Renal cortical epithelial cell (primary cell): ENCODE data around the gene ANGPT4. TPM values are rescaled to one million over a fixed set of nuclear protein-coding genes. Genes with fewer than 3 reads are reported as not detected.
"Not testable (repeated sequence)": the region's sequence is repeated elsewhere in the genome, so short reads cannot be mapped to it uniquely, and the experiment has no call there.

Experiments used
- DNase-seq: peaks from one replicate; pipeline ENCODE4 v3.0.0-alpha.2; 2011; ENCODE audit warnings: low read depth
- total RNA-seq: library from RNA; depleted of rRNA; stranded (reverse); fragments of >200 nt; gene quantifications from 2 replicates; pipeline ENCODE4 v1.2.3, GENCODE V29; 2014

Gene ANGPT4
- total RNA-seq, 1 donor from 2014 or later, result not detected

- DNase-seq, result no peak
These were observed 41.0 kb downstream of the ANGPT4 start for GRCh38 chr20:875115-875514.

GRCh38 chr20:873875-874607 is 42.1 kb downstream of the ANGPT4 start:
- no peak for DNase-seq

GRCh38 chr20:872855-873520 is 43.1 kb downstream of the ANGPT4 start:
- no peak for DNase-seq

GRCh38 chr20:871948-872347 is 44.2 kb downstream of the ANGPT4 start:
- DNase-seq, result no peak

GRCh38 chr20:871436-871835 is 44.7 kb downstream of the ANGPT4 start:
- DNase-seq, result no peak

- no peak for DNase-seq
These were observed 45.4 kb downstream of the ANGPT4 start for GRCh38 chr20:870758-871157.

- no peak for DNase-seq
These were observed 46.5 kb downstream of the ANGPT4 start for GRCh38 chr20:869606-870005.

GRCh38 chr20:868279-868678 is 47.9 kb downstream of the ANGPT4 start:
- no peak for DNase-seq

GRCh38 chr20:865440-865839 is 50.7 kb downstream of the ANGPT4 start:
- DNase-seq, result no peak

GRCh38 chr20:860891-861290 is 55.2 kb downstream of the ANGPT4 start:
- DNase-seq, result no peak

GRCh38 chr20:859751-860231 is 56.3 kb downstream of the ANGPT4 start:
- no peak for DNase-seq

GRCh38 chr20:858011-858410 is 58.1 kb downstream of the ANGPT4 start:
- DNase-seq, result no peak

GRCh38 chr20:856361-856775 is 59.8 kb downstream of the ANGPT4 start:
- DNase-seq, result peak; percentile 96

- no peak for DNase-seq
These were observed 60.4 kb downstream of the ANGPT4 start for GRCh38 chr20:855466-856360.

- no peak for DNase-seq
These were observed 61.5 kb downstream of the ANGPT4 start for GRCh38 chr20:854601-855000.

GRCh38 chr20:853406-853996 is 62.6 kb downstream of the ANGPT4 start:
- DNase-seq, result no peak

GRCh38 chr20:848731-849130 is 67.4 kb downstream of the ANGPT4 start:
- not testable (repeated sequence) for DNase-seq

- no peak for DNase-seq
These were observed 67.9 kb downstream of the ANGPT4 start for GRCh38 chr20:848193-848592.

GRCh38 chr20:846894-847278 is 69.2 kb downstream of the ANGPT4 start:
- no peak for DNase-seq

- no peak for DNase-seq
These were observed 69.9 kb downstream of the ANGPT4 start for GRCh38 chr20:845941-846893.
